Caki2 (cell line): ENCODE data around the gene CBX4. TPM values are rescaled to one million over a fixed set of nuclear protein-coding genes. Genes with fewer than 3 reads are reported as not detected.

Experiments used
- DNase-seq: peaks from one replicate; pipeline ENCODE4 v3.0.0-alpha.2; 2015; ENCODE audit warnings: low read depth
- in situ Hi-C: cut with HindIII; loops from 2 replicates; pipeline ENCODE4 v1.10.0; 2016; ENCODE audit warnings: low sequenced_read_pairs, low pct_unique_long_range_greater_than_20kb, mixed read lengths
- total RNA-seq: library from RNA; depleted of rRNA; stranded (reverse); fragments of >200 nt; shearing (Covaris generic); gene quantifications from 2 replicates; pipeline ENCODE4 v1.2.3, GENCODE V29; 2014; ENCODE audit warnings: low replicate concordance

CBX4 gene
- total RNA-seq, 1 experiment from 2014 or later, result 21.6 TPM

GRCh38 chr17:79798299-79799173 lies 40.7 kb downstream of the CBX4 start:
- no peak for DNase-seq
- in situ Hi-C loops, result no loop called here

GRCh38 chr17:79797492-79798298 lies 41.5 kb downstream of the CBX4 start:
- DNase-seq, result no peak
- in situ Hi-C loops, result no loop called here

- peak; percentile 99 for DNase-seq
- in situ Hi-C loops, result no loop called here
Measured at GRCh38 chr17:79796763-79797491, 42.3 kb downstream of the CBX4 start, which contains the start of gene CBX8. TSS of gene CBX8 (minus strand) at chr17:79797077. CDS start at chr17:79796998, 79 bp downstream.

- in situ Hi-C loops, result no loop called here
- DNase-seq, result no peak
Measured at GRCh38 chr17:79796444-79796762, 42.8 kb downstream of the CBX4 start.

GRCh38 chr17:79795795-79796443 lies 43.3 kb downstream of the CBX4 start:
- in situ Hi-C loops, result no loop called here
- no peak for DNase-seq

- no peak for DNase-seq
- in situ Hi-C loops, result no loop called here
Measured at GRCh38 chr17:79794659-79795511, 44.4 kb downstream of the CBX4 start.

GRCh38 chr17:79793924-79794304 lies 45.3 kb downstream of the CBX4 start:
- peak; percentile 36 for DNase-seq
- in situ Hi-C loops, result no loop called here

GRCh38 chr17:79792984-79793923 lies 46.0 kb downstream of the CBX4 start:
- no peak for DNase-seq
- in situ Hi-C loops, result no loop called here

- DNase-seq, result no peak
Measured at GRCh38 chr17:79792341-79792871, 46.8 kb downstream of the CBX4 start.

GRCh38 chr17:79791735-79792161 lies 47.5 kb downstream of the CBX4 start:
- in situ Hi-C loops, result no loop called here
- DNase-seq, result no peak

More at GRCh38 chr17:79792341-79792871, 46.8 kb downstream of the CBX4 start:
- in situ Hi-C loops, result no loop called here

- in situ Hi-C loops, result no loop called here
Measured at GRCh38 chr17:79790805-79791734, 48.2 kb downstream of the CBX4 start.

GRCh38 chr17:79789943-79790804 lies 49.1 kb downstream of the CBX4 start:
- in situ Hi-C loops, result no loop called here
- no peak for DNase-seq

More at GRCh38 chr17:79790805-79791734, 48.2 kb downstream of the CBX4 start:
- DNase-seq, result no peak

- DNase-seq, result no peak
- in situ Hi-C loops, result no loop called here
Measured at GRCh38 chr17:79788989-79789942, 50.0 kb downstream of the CBX4 start.
